D721Med (cell line): Measurements from ENCODE around the gene ITPR2.

Source experiments
- DNase-seq: peaks from one replicate; pipeline ENCODE4 v3.0.0; 2011; ENCODE audit warnings: low spot score; ENCODE audit not compliant: insufficient read length
- FAIRE-seq: peaks from 2 replicates; lab custom pipeline; 2011; peaks lifted over from hg19 to GRCh38; lab: Jason Lieb, UNC
- CTCF ChIP-seq: IDR thresholded peaks from 2 replicates; pipeline ENCODE4 v1.5.1; 2012; ENCODE audit warnings: mild to moderate bottlenecking, control low read depth; ENCODE audit not compliant: insufficient read depth; ENCODE audit errors: missing control alignments

Gene ITPR2

GRCh38 chr12:26473291-26473690 is 359.7 kb downstream of the ITPR2 start:
- TF ChIP-seq CTCF = no peak
- FAIRE-seq = no peak
- DNase-seq = no peak

DNA sequence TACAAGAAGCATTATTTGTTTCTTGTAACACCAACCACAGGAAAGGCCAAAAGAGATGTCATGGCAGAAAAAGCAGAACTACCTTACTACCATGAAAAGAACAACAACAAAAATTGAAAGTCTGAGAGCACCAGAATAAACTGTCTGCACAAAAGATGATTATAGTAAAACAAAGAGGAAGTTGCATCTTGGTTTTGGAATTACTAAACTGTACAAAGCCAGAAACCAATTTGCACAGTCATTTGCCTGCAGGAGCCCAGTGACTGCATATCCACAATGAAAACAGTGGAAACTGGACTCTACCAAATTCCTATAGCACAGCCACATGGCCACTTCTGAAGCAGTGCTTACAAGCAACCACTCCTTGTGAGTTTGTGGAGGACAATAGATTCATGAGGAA is 361.4 kb downstream of the ITPR2 start:
- FAIRE-seq = no peak
- no peak for TF ChIP-seq CTCF
- DNase-seq = no peak

DNA sequence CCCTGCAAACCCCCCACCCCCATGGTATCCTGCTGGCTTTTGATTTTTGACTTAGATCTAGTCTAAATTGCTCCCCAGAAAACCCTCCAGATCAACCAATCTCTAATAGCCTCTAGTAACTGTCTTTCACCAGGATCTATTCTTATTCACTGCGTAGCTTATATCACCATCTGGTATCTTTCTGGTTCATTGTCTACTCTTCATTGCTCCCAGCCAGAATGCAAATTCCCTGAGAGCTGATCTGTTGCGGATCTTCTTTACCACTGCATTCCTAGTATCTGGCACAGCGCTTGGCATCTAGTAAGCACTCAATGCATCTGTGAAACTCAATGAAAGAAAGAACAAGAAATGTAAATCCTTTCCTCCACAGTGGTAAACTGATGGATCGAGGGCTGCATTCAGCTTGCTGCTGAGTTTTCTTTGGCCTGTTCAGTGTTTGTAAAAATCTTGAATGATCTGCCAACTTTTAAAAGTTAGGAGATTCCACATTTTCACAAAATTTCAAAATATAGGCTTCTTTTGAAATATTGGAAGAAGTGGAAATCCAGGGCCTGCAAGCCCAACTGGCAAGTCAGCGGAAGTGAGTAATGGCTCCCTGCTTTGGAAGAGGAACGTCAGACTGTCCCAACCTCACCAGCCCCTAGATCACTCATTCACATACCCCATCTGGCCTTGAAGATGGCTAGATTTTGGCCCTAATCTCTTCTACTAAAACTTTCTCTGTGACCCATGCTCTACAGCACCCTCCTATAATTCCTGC is 363.4 kb downstream of the ITPR2 start:
- DNase-seq (no peak), FAIRE-seq (no peak)
- TF ChIP-seq CTCF = no peak

DNA sequence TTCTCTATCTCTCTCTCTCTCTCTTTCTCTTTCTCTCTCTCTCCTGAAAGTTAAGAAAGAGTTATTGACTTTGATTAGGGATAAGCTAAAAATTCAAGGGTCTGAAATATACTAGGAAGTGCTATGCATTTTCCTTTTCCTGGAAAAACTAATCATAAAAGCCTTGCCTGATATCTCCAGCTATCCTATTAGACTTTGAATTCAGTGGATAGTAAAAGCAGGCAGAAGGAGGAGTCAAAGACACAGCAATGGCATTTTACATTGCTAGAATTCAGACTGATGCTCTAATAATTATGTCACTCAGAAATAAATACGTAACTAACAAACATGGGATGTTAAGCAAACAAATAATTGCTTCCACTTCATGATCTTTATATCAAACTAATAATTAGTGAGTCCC is 365.6 kb downstream of the ITPR2 start:
- FAIRE-seq = no peak

GRCh38 chr12:26466726-26467125 is 366.3 kb downstream of the ITPR2 start:
- FAIRE-seq (no peak), DNase-seq (no peak)
- no peak for TF ChIP-seq CTCF

More for the DNA sequence above, 365.6 kb downstream of the ITPR2 start:
- no peak for TF ChIP-seq CTCF
- no peak for DNase-seq

GRCh38 chr12:26465419-26466097 is 367.4 kb downstream of the ITPR2 start:
- FAIRE-seq (no peak), DNase-seq (no peak)

More at GRCh38 chr12:26465419-26466097, 367.4 kb downstream of the ITPR2 start:
- no peak for TF ChIP-seq CTCF
